Activated CD8-positive, alpha-beta T cell treated with anti-CD3 and anti-CD28 coated beads, Interleukin-2, amount 10 ng/mL, durations not matched to agents 7 days and 5 days (primary cell): ENCODE measurements around the gene HERPUD1. TPM values are rescaled to one million over a fixed set of nuclear protein-coding genes. Genes with fewer than 3 reads are reported as not detected.

Experiments used
- ATAC-seq: fragments of 150-1000 bp; cut with Tn5 transposase; one replicate; pipeline ENCODE4 v1.10.0; 2021; ENCODE audit warnings: moderate library complexity
- CTCF ChIA-PET: fragments of 350-600 bp; sonication (Branson Sonifier 250); formaldehyde crosslinking; loops from one replicate; lab custom pipeline; 2021; ENCODE audit warnings: antibody characterized with exemption; lab: Charles Lee
- POLR2A ChIA-PET: fragments of 350-600 bp; sonication (Branson Sonifier 250); formaldehyde crosslinking; loops from one replicate; lab custom pipeline; 2021; ENCODE audit warnings: antibody characterized with exemption; lab: Charles Lee
- DNase-seq: peaks from one replicate; pipeline ENCODE4 v3.0.0-alpha.2; 2020
- H3K27ac Mint-ChIP-seq: one replicate; pipeline ENCODE4 v1.8.0; 2021; ENCODE audit warnings: mild to moderate bottlenecking, mixed read lengths
- H3K27me3 Mint-ChIP-seq: one replicate; pipeline ENCODE4 v1.8.0; 2021; ENCODE audit warnings: low read depth, mixed read lengths
- H3K36me3 Mint-ChIP-seq: one replicate; pipeline ENCODE4 v1.8.0; 2021; ENCODE audit warnings: low read depth, mixed read lengths
- H3K4me1 Mint-ChIP-seq: one replicate; pipeline ENCODE4 v1.8.0; 2021; ENCODE audit warnings: low read depth, mixed read lengths
- H3K4me3 Mint-ChIP-seq: one replicate; pipeline ENCODE4 v1.8.0; 2021; ENCODE audit warnings: mild to moderate bottlenecking, mixed read lengths
- H3K9me3 Mint-ChIP-seq: one replicate; pipeline ENCODE4 v1.8.0; 2022; ENCODE audit warnings: mixed read lengths; ENCODE audit not compliant: insufficient read depth
- total RNA-seq, 2 experiments: library from RNA; stranded (reverse); gene quantifications; one replicate each; pipeline ENCODE4 v1.2.3, GENCODE V29; 2021

The HERPUD1 gene
- total RNA-seq, 2 experiments from 2014 or later: 88.2 to 95.2 TPM

DNA sequence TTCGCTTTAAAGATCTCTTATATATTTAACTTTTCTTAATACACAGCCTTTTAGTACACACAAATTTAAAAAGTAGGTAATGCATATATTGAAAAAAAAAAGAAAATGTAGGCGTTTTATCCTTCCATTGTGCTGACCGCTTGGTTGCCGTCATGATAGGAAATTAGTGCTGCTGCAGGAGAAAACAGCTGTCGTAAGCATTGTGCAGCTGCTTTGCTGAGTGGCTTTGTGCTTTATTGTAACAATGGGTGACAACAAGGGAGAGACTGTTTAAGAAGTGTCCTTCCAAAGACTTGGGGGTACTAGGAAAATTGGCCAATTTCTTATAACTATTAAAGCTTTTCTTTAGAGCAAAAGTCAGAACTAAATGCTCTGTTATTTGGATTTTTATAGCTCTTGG, 5.0 kb downstream of the HERPUD1 start:
- no peak for DNase-seq
- Mint-ChIP-seq H3K4me1 (peaks cover 66% of the 10 kb centered on the region), H3K27ac (no peak overlapping the region), H3K27me3 (no peaks in the 10 kb centered on the region), H3K4me3 (no peak overlapping the region), H3K36me3 (peaks cover 87% of the 10 kb centered on the region), H3K9me3 (no peaks in the 10 kb centered on the region)
- CTCF ChIA-PET: interaction anchor here (0.8 to 3.3 kb wide), 10 partner anchors 8 to 360 kb away, joined by 3 to 18 read pairs (median 4); no protein-coding TSS in a partner anchor
- POLR2A ChIA-PET: interaction anchor here (0.6 to 1.3 kb wide), 2 partner anchors 105 to 285 kb away, joined by 4 read pairs; no protein-coding TSS in a partner anchor
- ATAC-seq: no peak

- H3K9me3 Mint-ChIP-seq: no peaks in the 10 kb centered on the region
- peak overlapping the region; percentile 75 for H3K27ac Mint-ChIP-seq
- CTCF ChIA-PET: interaction anchor here (0.8 to 3.3 kb wide), 6 partner anchors 12 to 146 kb away, joined by 3 to 18 read pairs (median 3); no protein-coding TSS in a partner anchor
- ATAC-seq (peak; percentile 70), DNase-seq (peak; percentile 73)
- peaks cover 91% of the 10 kb centered on the region for H3K36me3 Mint-ChIP-seq
- POLR2A ChIA-PET: interaction anchor here (0.7 to 1.6 kb wide), 7 partner anchors 9 to 49 kb away, joined by 3 to 4 read pairs (median 3); no protein-coding TSS in a partner anchor
- H3K4me1 Mint-ChIP-seq: peaks cover 72% of the 10 kb centered on the region
- H3K4me3 Mint-ChIP-seq: peak overlapping the region; percentile 57
- H3K27me3 Mint-ChIP-seq: no peaks in the 10 kb centered on the region
Measured at GRCh38 chr16:56938664-56939513, 6.9 kb downstream of the HERPUD1 start.

DNA sequence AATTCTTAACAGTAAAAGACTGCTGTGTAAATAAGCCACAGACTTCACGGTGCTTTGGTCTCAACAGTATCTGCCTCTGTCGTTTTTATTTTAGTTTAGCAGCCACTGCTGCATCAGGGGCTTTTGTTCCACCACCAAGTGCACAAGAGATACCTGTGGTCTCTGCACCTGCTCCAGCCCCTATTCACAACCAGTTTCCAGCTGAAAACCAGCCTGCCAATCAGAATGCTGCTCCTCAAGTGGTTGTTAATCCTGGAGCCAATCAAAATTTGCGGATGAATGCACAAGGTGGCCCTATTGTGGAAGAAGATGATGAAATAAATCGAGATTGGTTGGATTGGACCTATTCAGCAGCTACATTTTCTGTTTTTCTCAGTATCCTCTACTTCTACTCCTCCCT, 7.9 kb downstream of the HERPUD1 start:
- Mint-ChIP-seq H3K27me3 (no peaks in the 10 kb centered on the region), H3K4me1 (peaks cover 67% of the 10 kb centered on the region), H3K27ac (peak overlapping the region; percentile 75), H3K9me3 (no peaks in the 10 kb centered on the region), H3K36me3 (peaks cover 89% of the 10 kb centered on the region), H3K4me3 (peak overlapping the region; percentile 57)
- no peak for DNase-seq
- CTCF ChIA-PET: interaction anchor here (1.6 kb wide), 1 partner anchor 56 kb away, joined by 4 read pairs; no protein-coding TSS in a partner anchor
- POLR2A ChIA-PET: interaction anchor here (0.6 to 1.6 kb wide), 2 partner anchors 10 to 79 kb away, joined by 3 read pairs; no protein-coding TSS in a partner anchor
- no peak for ATAC-seq

- H3K9me3 Mint-ChIP-seq: no peaks in the 10 kb centered on the region
- ATAC-seq (no peak), DNase-seq (no peak)
- peaks cover 59% of the 10 kb centered on the region for H3K4me1 Mint-ChIP-seq
- no peaks in the 10 kb centered on the region for H3K27me3 Mint-ChIP-seq
- H3K27ac Mint-ChIP-seq: no peak overlapping the region
- peaks cover 81% of the 10 kb centered on the region for H3K36me3 Mint-ChIP-seq
- ChIA-PET CTCF (interaction anchor here (0.8 to 3.0 kb wide), 4 partner anchors 23 to 148 kb away, joined by 3 to 14 read pairs (median 6); no protein-coding TSS in a partner anchor), POLR2A (interaction anchor here (0.8 to 5.8 kb wide), 2 partner anchors 9 to 69 kb away, joined by 5 to 67 read pairs; partner anchors contain the start of gene HERPUD1)
- H3K4me3 Mint-ChIP-seq: no peak overlapping the region
Measured at GRCh38 chr16:56941092-56941491, 9.2 kb downstream of the HERPUD1 start.

DNA sequence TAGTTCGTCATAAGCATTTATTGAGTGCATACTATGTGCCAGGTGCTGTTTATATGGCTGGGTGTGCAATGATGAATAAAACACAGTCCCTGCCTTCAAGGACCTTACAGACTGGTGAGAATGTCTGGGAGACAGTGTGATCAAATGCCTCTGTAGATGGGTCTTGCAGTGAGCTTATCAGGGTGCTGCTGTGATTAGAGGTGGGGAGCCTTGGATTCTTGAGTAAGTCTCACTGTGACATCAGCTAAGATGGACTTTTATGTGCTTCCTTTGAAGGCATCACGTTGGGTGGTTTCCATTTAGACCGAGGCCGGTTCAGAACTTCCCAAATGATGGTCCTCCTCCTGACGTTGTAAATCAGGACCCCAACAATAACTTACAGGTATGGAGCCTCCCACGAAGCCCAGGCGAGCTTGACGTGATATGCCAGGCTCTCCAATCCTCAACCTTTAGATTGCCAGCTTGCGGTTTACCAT, 10.0 kb downstream of the HERPUD1 start:
- no peak for ATAC-seq
- Mint-ChIP-seq H3K4me3 (no peak overlapping the region), H3K27me3 (no peaks in the 10 kb centered on the region), H3K27ac (no peak overlapping the region), H3K4me1 (peaks cover 53% of the 10 kb centered on the region), H3K9me3 (no peaks in the 10 kb centered on the region), H3K36me3 (peaks cover 76% of the 10 kb centered on the region)
- ChIA-PET POLR2A (interaction anchor here (0.7 to 5.8 kb wide), 2 partner anchors 9 to 10 kb away, joined by 3 to 67 read pairs; partner anchors contain the start of gene HERPUD1), CTCF (interaction anchor here (1.1 to 3.0 kb wide), 5 partner anchors 9 to 149 kb away, joined by 3 to 14 read pairs (median 6); no protein-coding TSS in a partner anchor)
- DNase-seq: no peak

DNA sequence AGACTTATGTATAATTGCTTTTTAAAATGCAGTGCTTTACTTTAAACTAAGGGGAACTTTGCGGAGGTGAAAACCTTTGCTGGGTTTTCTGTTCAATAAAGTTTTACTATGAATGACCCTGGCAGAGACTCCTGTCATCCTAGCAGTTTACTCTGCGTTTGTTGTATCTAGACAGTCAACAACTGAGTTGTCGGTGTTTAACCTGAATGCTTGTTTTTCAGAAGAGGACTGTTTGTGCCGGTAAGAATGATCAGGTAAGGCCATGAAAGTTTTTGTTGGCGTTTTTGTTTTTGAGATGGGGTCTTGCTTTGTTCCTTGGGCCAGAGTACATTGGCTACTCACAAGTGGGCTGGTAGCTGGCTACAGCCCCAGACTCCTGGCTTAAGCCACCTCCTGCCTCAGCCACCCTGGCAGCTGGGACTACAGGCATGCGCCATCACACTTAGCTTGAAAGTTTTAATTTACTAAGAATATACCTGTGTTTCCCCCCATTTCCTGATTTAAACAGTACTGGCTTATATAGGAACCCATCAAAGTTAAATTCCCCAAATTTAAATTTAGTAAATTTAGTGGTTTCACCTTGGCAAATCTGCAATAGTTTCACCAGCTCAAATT, 11.9 kb downstream of the HERPUD1 start:
- no peaks in the 10 kb centered on the region for H3K27me3 Mint-ChIP-seq
- peaks cover 34% of the 10 kb centered on the region for H3K4me1 Mint-ChIP-seq
- H3K4me3 Mint-ChIP-seq: no peak overlapping the region
- DNase-seq (no peak), ATAC-seq (no peak)
- ChIA-PET CTCF (interaction anchor here (1.0 to 3.0 kb wide), 7 partner anchors 8 to 76 kb away, joined by 3 to 15 read pairs (median 5); no protein-coding TSS in a partner anchor), POLR2A (interaction anchor here (0.7 to 5.8 kb wide), 3 partner anchors 11 to 45 kb away, joined by 3 to 67 read pairs (median 5); partner anchors contain the start of genes HERPUD1 and NLRC5)
- no peak overlapping the region for H3K27ac Mint-ChIP-seq
- H3K9me3 Mint-ChIP-seq: no peaks in the 10 kb centered on the region
- H3K36me3 Mint-ChIP-seq: peaks cover 58% of the 10 kb centered on the region

DNA sequence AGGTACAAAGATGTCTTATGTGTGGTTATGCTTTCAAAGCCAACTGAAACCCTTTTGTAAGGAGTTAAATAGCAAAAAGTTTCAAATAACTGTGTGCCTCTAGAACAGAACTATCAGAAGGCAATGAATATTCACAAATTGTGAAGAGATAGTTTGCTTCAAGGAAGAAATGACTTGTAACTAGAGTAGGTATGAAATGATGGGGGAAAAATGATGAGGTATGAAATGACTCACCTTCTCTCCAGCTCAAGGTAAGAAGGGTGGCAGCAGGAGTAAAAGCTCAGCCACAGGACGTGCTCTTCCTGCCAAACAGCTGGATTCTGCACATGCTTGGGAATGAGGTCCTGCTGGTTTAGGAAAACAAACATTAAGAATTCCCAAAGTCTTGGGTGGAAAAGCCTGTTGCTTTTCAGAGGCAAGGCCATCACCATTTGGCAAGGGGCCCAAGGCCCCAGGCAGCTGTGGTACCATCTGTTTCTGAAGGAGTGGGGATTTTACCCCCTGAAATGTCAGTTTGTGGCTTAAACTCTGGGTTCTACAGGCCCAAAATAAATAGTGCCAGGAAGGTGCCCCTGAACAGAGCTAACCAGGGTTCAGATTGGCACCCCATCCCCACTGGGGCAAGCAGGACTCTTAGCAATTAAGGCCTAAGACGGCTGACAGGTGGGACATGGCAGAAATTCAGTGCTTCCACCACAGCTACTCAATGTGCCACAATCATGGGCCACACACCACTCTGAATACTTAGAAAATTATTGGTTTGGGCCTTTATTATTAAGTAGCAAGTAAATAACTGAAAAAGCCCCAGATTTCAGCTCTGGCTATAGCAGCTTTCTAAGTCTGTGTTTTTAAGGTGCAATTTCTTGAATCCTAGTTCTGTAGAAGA, 13.3 kb downstream of the HERPUD1 start:
- POLR2A ChIA-PET: interaction anchor here (0.6 to 5.8 kb wide), 5 partner anchors 13 to 97 kb away, joined by 3 to 67 read pairs (median 3); partner anchors contain the start of genes CETP and HERPUD1
- Mint-ChIP-seq H3K9me3 (no peaks in the 10 kb centered on the region), H3K36me3 (peaks cover 44% of the 10 kb centered on the region), H3K27me3 (no peaks in the 10 kb centered on the region), H3K4me3 (no peak overlapping the region), H3K4me1 (peaks cover 21% of the 10 kb centered on the region), H3K27ac (peak overlapping the region; percentile 11)
- no peak for ATAC-seq
- CTCF ChIA-PET: interaction anchor here (0.7 to 2.9 kb wide), 6 partner anchors 8 to 86 kb away, joined by 3 to 15 read pairs (median 4); no protein-coding TSS in a partner anchor
- DNase-seq: no peak

DNA sequence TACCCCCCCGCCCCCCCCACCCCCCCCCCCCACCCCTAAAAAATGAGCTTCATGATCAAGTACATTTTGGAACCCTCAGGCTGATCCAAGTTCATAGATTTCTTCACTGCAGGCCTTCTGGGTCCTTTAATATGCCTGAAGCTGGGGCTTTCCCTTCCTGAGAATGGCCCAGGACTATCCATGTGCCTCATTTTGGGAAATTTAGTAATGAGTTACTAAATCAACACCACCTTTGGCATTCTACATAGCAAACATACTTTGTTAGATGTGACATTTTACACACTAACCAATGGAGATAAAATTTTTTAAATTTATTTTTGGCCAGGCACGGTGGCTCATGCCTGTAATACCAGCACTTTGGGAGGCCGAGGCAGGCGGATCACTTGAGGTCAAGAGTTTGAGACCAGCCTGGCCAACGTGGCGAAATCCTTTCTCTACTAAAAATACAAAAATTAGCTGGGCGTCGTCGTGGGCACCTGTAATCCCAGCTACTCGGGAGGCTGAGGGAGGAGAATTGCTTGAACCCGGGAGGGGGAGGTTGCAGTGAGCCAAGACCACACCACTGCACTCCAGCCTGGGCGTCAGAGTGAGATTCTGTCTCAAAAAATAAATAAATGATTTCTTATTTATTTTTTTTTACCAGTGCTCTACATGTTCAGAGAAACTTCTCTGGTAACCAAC, 14.0 kb downstream of the HERPUD1 start:
- peaks cover 36% of the 10 kb centered on the region for H3K36me3 Mint-ChIP-seq
- H3K4me3 Mint-ChIP-seq: no peak overlapping the region
- no peak for DNase-seq
- H3K27me3 Mint-ChIP-seq: no peaks in the 10 kb centered on the region
- H3K27ac Mint-ChIP-seq: no peak overlapping the region
- no peaks in the 10 kb centered on the region for H3K9me3 Mint-ChIP-seq
- no peak for ATAC-seq
- CTCF ChIA-PET: interaction anchor here (0.7 to 2.9 kb wide), 5 partner anchors 9 to 87 kb away, joined by 3 to 15 read pairs (median 4); no protein-coding TSS in a partner anchor
- H3K4me1 Mint-ChIP-seq: peaks cover 26% of the 10 kb centered on the region
- POLR2A ChIA-PET: interaction anchor here (0.5 to 5.8 kb wide), 7 partner anchors 14 to 319 kb away, joined by 3 to 67 read pairs (median 3); partner anchors contain the start of genes CETP and HERPUD1

- Mint-ChIP-seq H3K27me3 (no peaks in the 10 kb centered on the region), H3K9me3 (no peaks in the 10 kb centered on the region), H3K36me3 (peaks cover 30% of the 10 kb centered on the region), H3K4me3 (no peak overlapping the region), H3K4me1 (peaks cover 32% of the 10 kb centered on the region), H3K27ac (no peak overlapping the region)
- ChIA-PET POLR2A (interaction anchor here (0.6 to 1.0 kb wide), 5 partner anchors 15 to 92 kb away, joined by 3 to 5 read pairs (median 3); partner anchors contain the start of gene NLRC5), CTCF (interaction anchor here (0.8 to 1.8 kb wide), 5 partner anchors 14 to 154 kb away, joined by 3 to 10 read pairs (median 3); no protein-coding TSS in a partner anchor)
- DNase-seq (no peak), ATAC-seq (no peak)
Measured at GRCh38 chr16:56946767-56947603, 15.0 kb downstream of the HERPUD1 start.
